ENCODE results near the gene TNS4. TPM values are rescaled to one million over a fixed set of nuclear protein-coding genes. Genes with fewer than 3 reads are reported as not detected.

TNS4 gene
- total RNA-seq, 1 donor from 2014 or later = 0.05 TPM

DNA sequence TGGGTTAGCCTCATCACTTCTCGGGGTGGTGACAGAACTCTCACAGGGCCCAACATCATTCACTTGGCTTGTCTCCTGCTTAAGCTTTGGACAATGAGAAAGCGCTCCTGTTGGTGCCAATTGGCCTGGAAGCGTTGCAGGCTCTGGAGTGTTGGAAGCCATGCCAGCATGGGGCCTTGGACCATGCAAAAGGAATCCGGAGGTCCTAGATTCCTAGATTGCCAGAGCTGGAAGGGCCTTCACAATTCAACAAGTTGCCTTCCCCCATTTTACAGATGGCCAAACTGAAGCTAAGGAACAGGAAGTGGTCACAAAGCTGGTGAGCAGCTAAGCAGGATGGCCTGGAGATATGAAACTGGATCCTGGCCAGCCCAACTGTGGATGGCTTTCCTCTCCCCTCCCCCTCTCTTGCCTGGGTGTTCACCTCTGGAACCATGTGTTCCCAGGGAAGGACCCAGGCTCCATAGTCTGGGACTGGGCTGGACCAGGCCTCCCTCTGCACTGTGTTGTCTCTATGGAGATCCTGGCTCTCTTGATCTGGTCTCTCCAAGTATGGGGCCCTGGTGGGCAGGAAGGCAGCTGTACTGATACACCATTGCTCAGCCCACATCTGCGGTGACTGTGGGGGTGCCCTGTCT lies 64.2 kb downstream of the TNS4 start:
- DNase-seq (ENCODE audit: low read depth) = no peak

DNA sequence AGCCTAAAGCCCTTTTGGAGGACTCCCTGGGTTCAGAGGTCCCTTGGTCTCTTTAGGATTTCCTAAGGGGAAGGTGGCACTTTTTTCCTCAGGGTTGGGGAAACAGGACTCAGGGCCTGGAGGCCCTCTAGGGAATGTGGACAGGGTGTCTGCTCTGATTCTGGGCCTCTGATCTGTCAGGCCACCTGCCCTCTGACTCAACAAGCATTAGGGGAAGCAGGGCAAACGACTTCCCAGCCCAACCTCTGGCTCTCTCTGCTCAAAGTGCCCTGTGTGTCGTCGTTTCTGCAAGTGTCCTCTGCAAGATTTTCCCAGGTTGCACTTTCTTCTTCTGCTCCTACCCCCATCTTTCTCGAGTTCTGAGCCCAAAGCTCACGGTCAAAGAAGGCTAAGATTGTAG lies 64.8 kb downstream of the TNS4 start:
- DNase-seq (ENCODE audit: low read depth) = no peak

DNA sequence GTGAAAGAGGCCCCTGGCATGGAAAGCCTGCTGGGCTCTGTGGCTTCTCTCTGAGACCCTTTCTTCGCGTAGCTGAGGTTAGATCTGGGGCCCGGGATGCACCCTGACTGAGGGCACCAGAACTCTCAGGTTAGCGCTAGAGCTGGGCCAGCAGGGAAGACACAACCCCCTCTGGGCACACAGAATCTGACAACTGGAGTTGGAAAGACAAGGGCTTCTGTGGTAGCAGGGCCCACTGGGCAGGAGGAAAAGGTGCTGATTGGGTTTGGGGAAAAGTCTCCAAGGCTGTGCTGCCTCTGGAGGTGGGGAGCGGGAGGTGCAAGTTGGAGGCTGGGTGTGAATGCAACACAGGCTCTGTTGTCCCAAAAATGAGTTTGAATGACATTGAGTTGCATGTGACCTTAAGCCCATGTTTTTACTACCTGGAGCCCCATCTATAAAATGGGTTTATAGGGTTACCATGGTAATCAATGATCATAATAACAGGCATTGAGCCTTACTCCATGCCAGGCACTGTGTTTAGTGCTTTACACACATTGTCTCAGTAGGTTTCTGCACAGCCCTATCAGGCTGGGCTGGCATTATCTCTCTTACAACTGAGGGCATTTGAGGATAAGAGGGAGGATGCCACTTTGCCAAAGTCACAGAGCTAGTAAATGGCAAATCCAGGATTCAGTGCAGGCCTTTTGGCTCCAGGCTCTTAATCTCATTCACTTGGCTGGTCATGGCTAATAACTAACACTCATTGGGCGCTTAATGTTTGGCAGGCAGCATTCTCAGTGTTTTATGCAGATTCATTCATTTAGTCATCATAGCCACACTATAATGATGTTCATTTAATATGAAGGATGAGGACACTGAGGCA lies 67.6 kb downstream of the TNS4 start:
- DNase-seq (ENCODE audit: low read depth) = no peak

DNA sequence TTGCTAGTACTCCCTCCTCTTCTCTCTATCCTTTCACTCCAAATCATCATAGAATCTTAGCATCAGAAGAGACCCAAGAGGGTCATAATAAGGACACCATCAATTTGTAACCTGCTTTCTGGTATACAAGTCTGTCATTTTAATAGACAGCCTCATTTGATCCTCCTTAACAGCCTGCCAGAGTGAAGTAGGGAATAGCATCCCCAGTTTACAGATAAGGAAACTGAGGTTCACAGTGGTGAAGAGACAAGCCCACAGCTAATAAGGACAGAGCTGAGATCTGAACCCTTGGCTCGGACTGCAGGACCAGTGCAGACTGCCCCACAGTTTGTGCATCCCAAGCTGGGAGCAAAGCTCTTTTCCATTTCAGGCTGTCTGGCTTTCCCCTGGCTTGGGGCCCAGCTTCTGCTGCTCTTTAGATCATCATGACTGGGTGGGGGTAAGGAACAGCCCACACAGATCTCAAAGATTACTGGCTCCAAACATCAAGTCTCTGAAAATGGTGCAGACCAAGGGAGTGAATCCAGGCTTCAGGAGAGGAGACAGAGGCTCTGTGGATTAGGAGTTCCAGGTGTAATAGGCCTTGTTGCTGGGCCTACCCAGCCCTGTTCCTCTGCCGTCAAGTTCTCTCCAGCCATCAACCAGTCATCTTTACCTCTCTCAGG lies 68.4 kb downstream of the TNS4 start:
- no peak for DNase-seq (ENCODE audit: low read depth)

DNA sequence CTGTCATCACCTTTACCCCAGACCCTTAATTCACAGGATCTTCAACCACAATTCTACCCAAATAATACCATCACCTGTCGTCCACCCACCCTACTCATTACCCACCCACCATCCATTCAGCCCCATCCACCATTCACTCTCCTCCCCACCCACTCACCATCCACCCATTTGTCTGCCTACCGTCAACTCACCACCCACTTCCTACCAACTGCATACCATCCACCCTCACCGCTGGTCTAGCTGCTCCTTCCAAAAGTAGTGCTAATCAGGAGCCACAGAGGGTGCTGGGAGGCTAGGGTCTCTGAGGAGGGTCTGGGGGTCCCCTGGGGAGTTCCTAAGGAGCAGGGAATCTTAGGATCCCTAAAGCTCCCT lies 70.2 kb downstream of the TNS4 start:
- no peak for DNase-seq (ENCODE audit: low read depth)

DNA sequence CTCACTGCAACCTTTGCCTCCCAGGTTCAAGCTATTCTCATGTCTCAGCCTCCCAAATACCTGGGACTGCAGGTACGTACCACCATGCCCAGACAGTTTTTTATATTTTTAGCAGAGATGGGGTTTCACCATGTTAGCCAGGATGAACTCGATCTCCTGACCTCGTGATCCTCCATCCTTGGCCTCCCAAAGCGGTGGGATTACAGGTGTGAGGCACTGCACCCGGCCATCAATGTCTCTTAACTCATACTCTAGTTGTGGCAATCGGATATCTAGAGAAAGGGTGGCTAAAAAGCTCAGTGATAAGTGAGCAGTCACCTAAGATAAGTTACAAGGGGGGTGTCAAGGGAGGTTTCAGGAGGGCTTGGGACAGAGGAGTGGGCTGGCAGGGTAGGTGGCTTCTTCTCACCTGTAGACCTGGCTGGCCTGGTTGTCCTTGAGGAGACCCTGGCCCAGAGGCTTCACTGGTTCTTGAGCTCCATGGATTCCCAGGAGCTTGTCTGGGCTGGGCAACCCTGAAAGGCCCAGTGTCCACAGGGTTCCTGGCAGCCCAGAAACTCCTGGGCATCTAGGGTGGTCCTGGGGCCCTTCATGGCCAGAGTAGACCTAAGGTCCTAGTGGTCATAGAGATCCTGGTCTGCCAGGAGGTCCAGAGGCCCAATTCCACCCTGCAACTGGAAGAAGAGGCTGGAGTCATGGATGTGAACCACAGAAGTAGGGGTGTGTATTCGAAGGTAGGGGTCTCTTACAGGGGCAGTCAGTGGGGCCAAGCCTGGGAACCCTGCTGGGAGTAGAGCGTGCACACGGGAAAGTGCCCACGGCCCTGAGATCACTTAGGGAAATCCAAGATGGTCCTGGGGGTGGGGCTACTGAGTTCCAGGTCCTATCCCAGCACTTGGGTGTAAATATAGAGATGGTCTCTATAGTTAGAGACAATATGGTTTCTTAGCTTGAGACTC lies 70.9 kb downstream of the TNS4 start:
- no peak for DNase-seq (ENCODE audit: low read depth)

DNA sequence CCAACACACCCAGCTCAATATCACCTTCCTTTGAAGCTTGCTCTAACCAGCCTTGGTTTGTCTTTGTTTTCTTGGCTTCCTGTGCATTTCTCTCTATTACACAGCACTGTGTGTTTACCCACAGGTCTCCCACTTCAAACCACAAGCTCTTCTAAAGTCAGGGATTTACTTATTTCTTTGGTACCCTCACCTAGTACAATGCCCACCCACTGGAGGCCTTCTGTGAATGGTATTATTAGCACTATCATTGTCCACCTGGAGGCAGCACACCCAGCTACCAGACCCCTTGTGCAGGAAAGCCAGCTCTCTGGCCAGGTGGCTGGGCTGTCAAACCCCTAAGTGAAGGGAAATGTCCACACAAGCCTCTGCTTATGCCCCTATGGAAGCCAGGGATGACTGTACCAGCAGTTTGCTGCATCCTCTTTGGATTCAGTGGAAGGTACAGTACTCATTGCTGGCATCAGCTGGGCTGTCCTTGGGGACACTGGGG lies 74.4 kb downstream of the TNS4 start:
- DNase-seq (ENCODE audit: low read depth) = no peak

Other genes with a start within 250 kb of the TNS4 start
- 2.6 and 19.1 TPM in 2 replicates for gene CDC6, start 213.7 kb downstream of the TNS4 start, total RNA-seq
- gene RARA, start 192.4 kb downstream of the TNS4 start, total RNA-seq = 3.5 and 18.5 TPM in 2 replicates
- 0.30 TPM in 1 of 2 replicates, not detected in the other for gene GJD3, start 136.9 kb downstream of the TNS4 start, total RNA-seq
- 2.1 and 46.5 TPM in 2 replicates for gene TOP2A, start 83.7 kb downstream of the TNS4 start, total RNA-seq
- gene IGFBP4, start 58.2 kb downstream of the TNS4 start, total RNA-seq = 44.8 and 89.8 TPM in 2 replicates
- not detected in 2 replicates for gene CCR7, start 63.8 kb upstream of the TNS4 start, total RNA-seq
- 70.5 and 126 TPM in 2 replicates for gene SMARCE1, start 146.2 kb upstream of the TNS4 start, total RNA-seq
- 1.7 and 10.9 TPM in 2 replicates for gene KRT222, start 163.6 kb upstream of the TNS4 start, total RNA-seq
- gene KRT24, start 202.1 kb upstream of the TNS4 start, total RNA-seq = not detected in 2 replicates

All from renal cortical epithelial cell (primary cell).